ENCODE measurements around the gene LEMD2. TPM values are rescaled to one million over a fixed set of nuclear protein-coding genes. Genes with fewer than 3 reads are reported as not detected.

LEMD2 gene
- total RNA-seq, 1 experiment from 2014 or later: 91.8 TPM

DNA sequence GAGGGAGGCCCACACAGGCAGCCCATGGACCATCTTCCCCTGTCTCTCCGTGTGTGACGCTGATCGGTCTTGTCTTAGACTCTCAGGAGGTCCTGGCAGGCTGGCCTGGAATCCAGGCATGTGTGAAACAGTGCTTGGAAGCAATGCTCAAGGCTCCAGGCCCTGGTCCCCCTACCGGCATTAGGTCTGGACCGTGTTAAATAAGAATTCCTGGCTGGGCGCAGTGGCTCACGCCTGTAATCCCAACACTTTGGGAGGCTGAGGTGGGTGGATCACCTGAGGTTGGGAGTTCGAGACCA lies 55.3 kb downstream of the LEMD2 start:
- Histone ChIP-seq H3K14ac (ENCODE audit: insufficient read depth, low read length) (no peak overlapping the region), H2AK5ac (ENCODE audit: insufficient read length, low read length) (no peak overlapping the region), H3K27ac (ENCODE audit: insufficient read length, low read depth, low read length) (no peak overlapping the region), H3K4ac (ENCODE audit: low read depth, low read length) (no peak overlapping the region), H4K8ac (replicated peaks; ENCODE audit: insufficient read length, low read depth, low read length) (no peak overlapping the region), H2AFZ (ENCODE audit: low read length) (no peak overlapping the region), H3K9ac (ENCODE audit: extremely low read depth, insufficient read length, low read length) (no peak overlapping the region), H2BK120ac (ENCODE audit: low read depth, low read length, poor library complexity, severe bottlenecking) (no peak overlapping the region), H3T11ph (ENCODE audit: low read length) (no peak overlapping the region), H3K23ac (ENCODE audit: insufficient read length, low read depth, low read length) (no peak overlapping the region), H3K27me3 (ENCODE audit: insufficient read depth, low read length) (no peaks in the 10 kb centered on the region), H3K79me2 (ENCODE audit: insufficient read depth, low read length) (no peaks in the 10 kb centered on the region), H4K20me1 (ENCODE audit: control insufficient read depth, insufficient read depth, insufficient read length) (no peaks in the 10 kb centered on the region), H2BK5ac (ENCODE audit: insufficient read length, low read length) (no peak overlapping the region), H3K9me3 (ENCODE audit: control insufficient read depth, low read depth, low read length) (no peaks in the 10 kb centered on the region), H2BK20ac (ENCODE audit: low read depth, low read length, poor library complexity, severe bottlenecking) (no peak overlapping the region), H3K4me1 (ENCODE audit: insufficient read depth, low read length) (no peaks in the 10 kb centered on the region), H3K56ac (ENCODE audit: insufficient read length, low read depth, low read length) (no peak overlapping the region), H2BK12ac (ENCODE audit: insufficient read length, low read depth, low read length) (no peak overlapping the region), H2BK15ac (ENCODE audit: low read depth, low read length) (no peak overlapping the region), H3K79me1 (ENCODE audit: insufficient read depth, low read depth, low read length, poor library complexity, severe bottlenecking) (no peaks in the 10 kb centered on the region), H3K4me2 (ENCODE audit: insufficient read depth, insufficient read length, low read length) (no peak overlapping the region), H3K18ac (ENCODE audit: insufficient read length, low read depth, low read length) (no peak overlapping the region), H4K5ac (ENCODE audit: insufficient read length, low read depth, low read length) (no peak overlapping the region), H3K23me2 (ENCODE audit: insufficient read length, low read depth, low read length, poor library complexity, severe bottlenecking) (no peaks in the 10 kb centered on the region), H4K91ac (ENCODE audit: insufficient read length, low read depth, low read length) (no peak overlapping the region)
- H3K27ac Mint-ChIP-seq: peak overlapping the region in 1 of 3 experiments; percentile 70; a peak in 1 of 7 replicates
- H3K27me3 Mint-ChIP-seq (ENCODE audit: low read depth): peaks cover 8% of the 10 kb centered on the region
- no peaks in the 10 kb centered on the region for H3K36me3 Mint-ChIP-seq (ENCODE audit: insufficient read depth in 1 of 3, low read depth in 3 of 3)
- TF ChIP-seq, protein P1, sequence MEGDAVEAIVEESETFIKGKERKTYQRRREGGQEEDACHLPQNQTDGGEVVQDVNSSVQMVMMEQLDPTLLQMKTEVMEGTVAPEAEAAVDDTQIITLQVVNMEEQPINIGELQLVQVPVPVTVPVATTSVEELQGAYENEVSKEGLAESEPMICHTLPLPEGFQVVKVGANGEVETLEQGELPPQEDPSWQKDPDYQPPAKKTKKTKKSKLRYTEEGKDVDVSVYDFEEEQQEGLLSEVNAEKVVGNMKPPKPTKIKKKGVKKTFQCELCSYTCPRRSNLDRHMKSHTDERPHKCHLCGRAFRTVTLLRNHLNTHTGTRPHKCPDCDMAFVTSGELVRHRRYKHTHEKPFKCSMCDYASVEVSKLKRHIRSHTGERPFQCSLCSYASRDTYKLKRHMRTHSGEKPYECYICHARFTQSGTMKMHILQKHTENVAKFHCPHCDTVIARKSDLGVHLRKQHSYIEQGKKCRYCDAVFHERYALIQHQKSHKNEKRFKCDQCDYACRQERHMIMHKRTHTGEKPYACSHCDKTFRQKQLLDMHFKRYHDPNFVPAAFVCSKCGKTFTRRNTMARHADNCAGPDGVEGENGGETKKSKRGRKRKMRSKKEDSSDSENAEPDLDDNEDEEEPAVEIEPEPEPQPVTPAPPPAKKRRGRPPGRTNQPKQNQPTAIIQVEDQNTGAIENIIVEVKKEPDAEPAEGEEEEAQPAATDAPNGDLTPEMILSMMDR (conservative IDR thresholded peaks at IDR 0.05): no peak
- DNase-seq: no peak
- H3K4me1 Mint-ChIP-seq: peaks cover 11 to 12% of the 10 kb centered on the region in 2 experiments; a peak in 3 of 4 replicates
- WGBS (ENCODE audit: extremely low coverage, insufficient read length, low lambda C conversion rate): no CpG with 5 or more reads among the region's 8 CpGs
- no peak overlapping the region; a peak in 1 of 5 replicates for H3K4me3 Mint-ChIP-seq
- no peaks in the 10 kb centered on the region for H3K9me3 Mint-ChIP-seq
